ENCODE measurements around the gene PTGES.

PTGES gene

DNA sequence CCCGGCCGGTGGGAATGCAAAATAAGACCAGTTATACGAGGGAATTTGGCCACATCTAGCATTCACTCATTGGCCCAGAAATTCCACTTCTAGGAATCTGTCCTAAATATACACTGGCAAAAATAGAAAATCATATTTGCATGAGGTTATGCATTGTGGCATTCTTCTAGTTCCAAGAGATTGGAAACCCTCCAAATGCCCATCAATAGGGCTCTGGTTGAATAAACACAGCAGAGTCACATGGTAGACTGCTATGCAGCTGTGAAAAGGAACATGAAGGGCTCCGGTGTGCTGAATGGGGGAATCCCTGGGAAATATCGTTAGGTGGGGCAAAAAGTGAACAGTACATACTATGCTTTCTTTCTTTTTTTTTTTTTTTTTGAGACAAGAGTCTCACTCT lies 36.8 kb downstream of the PTGES start:
- DNase-seq = no peak
- H3K27me3 ChIP-seq (replicated peaks) = no peaks in the 10 kb centered on the region
- TF ChIP-seq, protein P1, sequence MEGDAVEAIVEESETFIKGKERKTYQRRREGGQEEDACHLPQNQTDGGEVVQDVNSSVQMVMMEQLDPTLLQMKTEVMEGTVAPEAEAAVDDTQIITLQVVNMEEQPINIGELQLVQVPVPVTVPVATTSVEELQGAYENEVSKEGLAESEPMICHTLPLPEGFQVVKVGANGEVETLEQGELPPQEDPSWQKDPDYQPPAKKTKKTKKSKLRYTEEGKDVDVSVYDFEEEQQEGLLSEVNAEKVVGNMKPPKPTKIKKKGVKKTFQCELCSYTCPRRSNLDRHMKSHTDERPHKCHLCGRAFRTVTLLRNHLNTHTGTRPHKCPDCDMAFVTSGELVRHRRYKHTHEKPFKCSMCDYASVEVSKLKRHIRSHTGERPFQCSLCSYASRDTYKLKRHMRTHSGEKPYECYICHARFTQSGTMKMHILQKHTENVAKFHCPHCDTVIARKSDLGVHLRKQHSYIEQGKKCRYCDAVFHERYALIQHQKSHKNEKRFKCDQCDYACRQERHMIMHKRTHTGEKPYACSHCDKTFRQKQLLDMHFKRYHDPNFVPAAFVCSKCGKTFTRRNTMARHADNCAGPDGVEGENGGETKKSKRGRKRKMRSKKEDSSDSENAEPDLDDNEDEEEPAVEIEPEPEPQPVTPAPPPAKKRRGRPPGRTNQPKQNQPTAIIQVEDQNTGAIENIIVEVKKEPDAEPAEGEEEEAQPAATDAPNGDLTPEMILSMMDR (IDR thresholded peaks at IDR 0.05; ENCODE audit: low read depth, low read length, missing control alignments) = no peak
- no peaks in the 10 kb centered on the region for H3K36me3 ChIP-seq (replicated peaks)
- H3K27ac ChIP-seq = no peak overlapping the region
- in situ Hi-C loops (cut with HindIII; ENCODE audit: low pct_ligation_motif_present, low sequenced_read_pairs) = no loop called here
- H3K4me3 ChIP-seq (ENCODE audit: low read depth, low read length) = no peak overlapping the region

DNA sequence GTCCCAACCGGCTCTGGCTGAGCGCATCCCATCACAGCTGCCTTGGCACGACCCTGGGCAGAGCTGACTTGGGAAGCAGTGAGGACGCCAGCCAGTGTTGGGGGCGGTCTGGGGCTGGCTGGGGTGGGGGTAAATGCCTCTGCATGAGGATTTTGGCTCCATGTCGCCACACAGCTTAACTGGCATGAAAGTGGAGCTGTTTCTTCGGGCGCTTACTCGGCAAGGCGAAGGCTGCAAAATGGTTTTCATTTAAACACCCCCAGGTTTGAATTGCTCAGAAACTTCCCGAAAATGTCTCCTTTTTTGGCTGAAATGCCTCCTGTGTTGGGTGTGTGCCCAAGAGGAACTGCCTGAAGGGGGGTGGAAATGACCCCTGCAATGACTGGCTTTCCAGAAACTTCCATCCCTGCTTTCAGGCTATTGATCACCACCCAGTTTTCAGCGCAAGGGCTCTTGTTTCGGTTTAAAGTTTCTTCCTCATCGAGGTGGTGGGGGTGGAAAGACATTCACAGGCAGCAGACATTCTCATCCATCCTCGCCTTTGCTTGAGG lies 38.3 kb downstream of the PTGES start:
- no peak overlapping the region for H3K27ac ChIP-seq
- DNase-seq = no peak
- in situ Hi-C loops (cut with HindIII; ENCODE audit: low pct_ligation_motif_present, low sequenced_read_pairs) = no loop called here
- TF ChIP-seq, protein P1 (IDR thresholded peaks at IDR 0.05; ENCODE audit: low read depth, low read length, missing control alignments) = no peak
- H3K27me3 ChIP-seq (replicated peaks) = no peaks in the 10 kb centered on the region
- no peaks in the 10 kb centered on the region for H3K36me3 ChIP-seq (replicated peaks)
- no peak overlapping the region for H3K4me3 ChIP-seq (ENCODE audit: low read depth, low read length)

DNA sequence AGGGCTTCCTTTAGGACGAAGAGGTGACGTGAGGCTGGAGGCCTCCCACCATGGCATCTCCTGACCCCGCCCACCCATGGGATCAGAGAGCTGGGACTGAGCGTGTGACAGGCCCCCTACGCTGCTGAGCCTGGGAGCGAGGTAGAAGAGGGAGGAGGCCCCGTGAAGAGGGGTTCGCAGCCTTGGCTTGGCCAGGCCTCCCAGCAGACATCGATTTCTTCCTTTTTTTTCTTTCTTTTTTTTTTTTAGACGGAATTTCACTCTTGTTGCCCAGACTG lies 39.5 kb downstream of the PTGES start:
- TF ChIP-seq, protein P1 (IDR thresholded peaks at IDR 0.05; ENCODE audit: low read depth, low read length, missing control alignments) = no peak
- no peak for DNase-seq
- Histone ChIP-seq H3K27me3 (replicated peaks) (no peaks in the 10 kb centered on the region), H3K4me3 (ENCODE audit: low read depth, low read length) (no peak overlapping the region), H3K27ac (no peak overlapping the region), H3K36me3 (replicated peaks) (no peaks in the 10 kb centered on the region)
- in situ Hi-C loops (cut with HindIII; ENCODE audit: low pct_ligation_motif_present, low sequenced_read_pairs) = no loop called here

GRCh38 chr9:129712634-129713401 lies 40.0 kb downstream of the PTGES start:
- Histone ChIP-seq H3K36me3 (replicated peaks) (no peaks in the 10 kb centered on the region), H3K27ac (peak overlapping the region; percentile 61), H3K27me3 (replicated peaks) (no peaks in the 10 kb centered on the region), H3K4me3 (ENCODE audit: low read depth, low read length) (no peak overlapping the region)
- TF ChIP-seq, protein P1 (IDR thresholded peaks at IDR 0.05; ENCODE audit: low read depth, low read length, missing control alignments) = no peak
- DNase-seq = peak; percentile 64
- in situ Hi-C loops (cut with HindIII; ENCODE audit: low pct_ligation_motif_present, low sequenced_read_pairs) = no loop called here

- TF ChIP-seq, protein P1 (IDR thresholded peaks at IDR 0.05; ENCODE audit: low read depth, low read length, missing control alignments) = no peak
- no peak for DNase-seq
- no peaks in the 10 kb centered on the region for H3K27me3 ChIP-seq (replicated peaks)
- H3K4me3 ChIP-seq (ENCODE audit: low read depth, low read length) = no peak overlapping the region
- no peak overlapping the region for H3K27ac ChIP-seq
- H3K36me3 ChIP-seq (replicated peaks) = no peaks in the 10 kb centered on the region
- in situ Hi-C loops (cut with HindIII; ENCODE audit: low pct_ligation_motif_present, low sequenced_read_pairs) = no loop called here
Measured at GRCh38 chr9:129710169-129710453, 42.7 kb downstream of the PTGES start.
